Uterus (tissue), 2 donors: ENCODE measurements around the gene DEPDC7.

Source experiments
- CTCF ChIP-seq, 4 experiments: fragments of 200-600 bp in 2 of 4; fragments of 450-650 bp in 2 of 4; sonication (generic) in 2 of 4; IDR thresholded peaks; one replicate each; pipeline ENCODE4 v1.5.1; 2016 to 2019; ENCODE audit warnings: antibody characterized with exemption in 4 of 4, mild to moderate bottlenecking in 2 of 4, moderate library complexity in 1 of 4
- POLR2A ChIP-seq, 2 donors: fragments of 450-650 bp; IDR thresholded peaks; one replicate each; pipeline ENCODE4 v1.6.1; 2016; ENCODE audit warnings: antibody characterized with exemption in 2 of 2, mild to moderate bottlenecking in 1 of 2, moderate library complexity in 1 of 2

- TF ChIP-seq CTCF (IDR thresholded peaks at IDR 0.05): no peak
- no peak for TF ChIP-seq POLR2A (IDR thresholded peaks at IDR 0.05)
Observed at GRCh38 chr11:32983506-32983905, 32.2 kb upstream of the DEPDC7 start.
